IMR-90 (cell line): ENCODE results near the gene ARHGEF12. TPM values are rescaled to one million over a fixed set of nuclear protein-coding genes. Genes with fewer than 3 reads are reported as not detected.
A peak's percentile ranks its signal among the peaks of the same experiment; 100 is the strongest.

Experiments used
- ATAC-seq: fragments of 200-7000 bp; cut with Tn5 transposase; 2 replicates; pipeline ENCODE4 v1.9.1; 2020; ENCODE audit warnings: low read depth, mild to moderate bottlenecking, moderate library complexity
- BruUV-seq: library from RNA; stranded (reverse); fragments of 400-500 nt; replicated peaks from 2 replicates; lab custom pipeline; 2021; lab: Mats Ljungman, UMichigan
- CTCF ChIA-PET: fragments of 300-600 bp; formaldehyde crosslinking; extraction: SDS; loops from one replicate; lab custom pipeline; 2021; ENCODE audit warnings: antibody characterized with exemption; lab: Yijun Ruan, JAX
- POLR2A ChIA-PET: fragments of 300-600 bp; sonication (Branson Sonifier 250); formaldehyde crosslinking; loops from one replicate; lab custom pipeline; 2022; ENCODE audit warnings: antibody characterized with exemption; ENCODE audit not compliant: unreplicated experiment; lab: Charles Lee
- DNase-seq: peaks from one replicate; pipeline ENCODE4 v3.0.0; 2013
- H2AFZ ChIP-seq: replicated peaks from 2 replicates; pipeline ENCODE3; 2013; ENCODE audit warnings: low read length, mild to moderate bottlenecking; ENCODE audit not compliant: poor library complexity
- H2AK5ac ChIP-seq: 2 replicates; pipeline ENCODE4 v1.6.1; 2013; ENCODE audit warnings: low read depth, low read length, inconsistent platforms
- H2AK9ac ChIP-seq: replicated peaks from 2 replicates; pipeline ENCODE3; 2013; ENCODE audit warnings: mild to moderate bottlenecking, low read depth, low read length, moderate library complexity; ENCODE audit not compliant: poor library complexity
- H2BK120ac ChIP-seq: 2 replicates; pipeline ENCODE4 v1.6.1; 2013; ENCODE audit warnings: low read depth, low read length, inconsistent platforms
- H2BK15ac ChIP-seq: 3 replicates; pipeline ENCODE4 v1.6.1; 2013; ENCODE audit warnings: low read depth, low read length, inconsistent platforms
- H2BK20ac ChIP-seq: 2 replicates; pipeline ENCODE4 v1.6.1; 2013; ENCODE audit warnings: low read depth, mild to moderate bottlenecking, inconsistent platforms, low read length, moderate library complexity
- H2BK5ac ChIP-seq: 2 replicates; pipeline ENCODE4 v1.6.1; 2013; ENCODE audit warnings: mild to moderate bottlenecking, low read depth, low read length, inconsistent platforms; ENCODE audit not compliant: poor library complexity, severe bottlenecking
- H3K14ac ChIP-seq: replicated peaks from 2 replicates; pipeline ENCODE4 v1.6.1; 2013; ENCODE audit warnings: low read depth, low read length, inconsistent platforms
- H3K18ac ChIP-seq: 2 replicates; pipeline ENCODE4 v1.6.1; 2013; ENCODE audit warnings: low read depth, low read length, control low read depth
- H3K23ac ChIP-seq: 2 replicates; pipeline ENCODE4 v1.6.1; 2013; ENCODE audit warnings: low read depth, low read length, inconsistent platforms
- H3K27ac ChIP-seq: 2 replicates; pipeline ENCODE4 v1.5.1; 2013; ENCODE audit warnings: mild to moderate bottlenecking, control low read depth, low read length; ENCODE audit not compliant: insufficient read depth
- H3K27me3 ChIP-seq: 2 replicates; pipeline ENCODE4 v1.6.1; 2013; ENCODE audit warnings: low read length; ENCODE audit not compliant: control insufficient read depth, insufficient read depth
- H3K36me3 ChIP-seq: 2 replicates; pipeline ENCODE4 v1.6.1; 2013; ENCODE audit warnings: low read length, mixed read lengths; ENCODE audit not compliant: control insufficient read depth, insufficient read depth
- H3K4ac ChIP-seq: 2 replicates; pipeline ENCODE4 v1.6.1; 2013; ENCODE audit warnings: low read depth, low read length, inconsistent platforms
- H3K4me1 ChIP-seq: 2 replicates; pipeline ENCODE4 v1.6.1; 2013; ENCODE audit warnings: low read length, mixed read lengths; ENCODE audit not compliant: control insufficient read depth, insufficient read depth
- H3K4me2 ChIP-seq: 2 replicates; pipeline ENCODE4 v1.6.1; 2013; ENCODE audit warnings: low read depth, mild to moderate bottlenecking, control low read depth, low read length, moderate library complexity
- H3K4me3 ChIP-seq: 2 replicates; pipeline ENCODE4 v1.5.1; 2013; ENCODE audit warnings: low read depth, mild to moderate bottlenecking, control low read depth, low read length, moderate library complexity; ENCODE audit not compliant: insufficient read depth
- H3K56ac ChIP-seq: 2 replicates; pipeline ENCODE4 v1.6.1; 2013; ENCODE audit warnings: low read length, inconsistent platforms; ENCODE audit not compliant: insufficient read depth; ENCODE audit errors: extremely low read depth
- H3K79me1 ChIP-seq, 2 experiments: 2 replicates each; pipeline ENCODE4 v1.6.1; 2013; ENCODE audit warnings: low read length in 2 of 2, inconsistent platforms in 1 of 2, low read depth in 1 of 2
- H3K9ac ChIP-seq: 2 replicates; pipeline ENCODE4 v1.6.1; 2013; ENCODE audit warnings: low read depth, low read length, control low read depth
- H3K9me1 ChIP-seq: 2 replicates; pipeline ENCODE4 v1.6.1; 2013; ENCODE audit warnings: low read length, inconsistent platforms; ENCODE audit not compliant: insufficient read depth
- H3K9me3 ChIP-seq: 2 replicates; pipeline ENCODE4 v1.6.1; 2013; ENCODE audit warnings: low read length; ENCODE audit not compliant: control insufficient read depth, insufficient read depth
- H4K20me1 ChIP-seq: 2 replicates; pipeline ENCODE4 v1.6.1; 2013; ENCODE audit warnings: low read length, inconsistent platforms; ENCODE audit not compliant: insufficient read depth
- H4K5ac ChIP-seq: 2 replicates; pipeline ENCODE4 v1.6.1; 2013; ENCODE audit warnings: mild to moderate bottlenecking, low read depth, low read length, control low read depth
- H4K8ac ChIP-seq, 2 experiments: 2 replicates each; pipeline ENCODE4 v1.6.1; 2013; ENCODE audit warnings: low read depth in 2 of 2, low read length in 2 of 2, control low read depth in 1 of 2, inconsistent platforms in 1 of 2
- H4K91ac ChIP-seq: 2 replicates; pipeline ENCODE4 v1.6.1; 2013; ENCODE audit warnings: low read depth, low read length, inconsistent platforms; ENCODE audit not compliant: insufficient read depth
- MAFK ChIP-seq: IDR thresholded peaks from 2 replicates; pipeline ENCODE4 v1.6.1; 2012; ENCODE audit warnings: low read depth, low read length, improper control_type of control experiment
- dilution Hi-C: fragments of 300-500 bp; cut with HindIII; formaldehyde crosslinking; loops from one replicate; pipeline ENCODE4 v1.14.3; 2018; ENCODE audit warnings: low sequenced_read_pairs; ENCODE audit not compliant: unreplicated experiment
- in situ Hi-C: fragments of 300-500 bp; cut with MboI; formaldehyde crosslinking; loops from 3 replicates; pipeline ENCODE4 v1.14.3; 2019; ENCODE audit warnings: low sequenced_read_pairs, inconsistent platforms, mixed read lengths
- intact Hi-C: fragments of 100-400 bp; cut with micrococcal nuclease; formaldehyde crosslinking; loops from 2 replicates; pipeline ENCODE4 v1.10.0; 2022
- polyA plus RNA-seq, 3 experiments: library from polyadenylated mRNA; depleted of rRNA; stranded (reverse); fragments of >200 nt; gene quantifications; 2 replicates each; pipeline ENCODE4 v1.2.3, GENCODE V29; 2012; ENCODE audit warnings: low replicate concordance in 1 of 3
- total RNA-seq: library from RNA; depleted of rRNA; stranded (reverse); fragments of >200 nt; gene quantifications from 2 replicates; pipeline ENCODE4 v1.2.3, GENCODE V29; 2012

ARHGEF12 gene
- total and polyA plus RNA-seq, 2 of the 4 experiments (the other 2 are of a cell fraction), result 25.5 to 115 TPM

DNA sequence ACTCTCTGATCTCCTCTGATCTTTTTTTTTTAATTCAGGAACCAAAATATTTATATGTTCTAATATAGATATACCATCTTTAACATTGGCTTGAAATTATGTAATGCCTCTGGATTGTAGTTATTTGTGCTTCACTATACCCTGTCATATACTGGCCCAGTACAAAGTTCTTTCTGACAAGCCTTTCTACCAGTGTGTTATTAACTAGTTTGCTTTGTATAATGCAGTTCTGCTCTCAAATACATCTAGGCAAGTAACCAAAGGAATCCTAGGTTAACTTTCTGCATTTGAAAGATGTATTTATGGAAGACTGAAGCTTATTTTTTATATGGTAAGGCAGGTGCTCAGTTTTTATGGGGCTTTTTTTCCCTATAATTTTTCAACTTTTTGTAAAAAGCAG is 36.1 kb downstream of the ARHGEF12 start:
- no TSS peak for BruUV-seq
- H3K4me3 ChIP-seq, result no peak overlapping the region
- ChIA-PET CTCF (interaction anchor here (0.6 kb wide), 1 partner anchor 55 kb away, joined by 3 read pairs; no protein-coding TSS in a partner anchor), POLR2A (no interaction called here)
- no peaks in the 10 kb centered on the region for H3K36me3 ChIP-seq
- H2BK5ac ChIP-seq, result no peak overlapping the region
- no peak for TF ChIP-seq MAFK
- no peak overlapping the region for H2BK120ac ChIP-seq
- intact Hi-C loops (loop anchor here (1.0 kb wide), 1 partner anchor 8 kb away; no protein-coding TSS in a partner anchor), in situ Hi-C loops (no loop called here), dilution Hi-C loops (no loop called here)
- no peak overlapping the region for H2AK9ac ChIP-seq
- no peak overlapping the region for H2BK15ac ChIP-seq
- H4K91ac ChIP-seq, result no peak overlapping the region
- H2AFZ ChIP-seq, result no peak overlapping the region
- H4K20me1 ChIP-seq, result peaks cover 75% of the 10 kb centered on the region
- peaks cover 2% of the 10 kb centered on the region; the same call in 1 of the 2 replicates for H3K4me1 ChIP-seq
- no peak overlapping the region for H2BK20ac ChIP-seq
- no peak for DNase-seq
- H3K4ac ChIP-seq, result no peak overlapping the region
- no peak overlapping the region for H3K27ac ChIP-seq
- no peaks in the 10 kb centered on the region for H3K27me3 ChIP-seq
- H3K23ac ChIP-seq, result no peak overlapping the region
- no peak overlapping the region for H3K4me2 ChIP-seq
- H3K14ac ChIP-seq, result no peak overlapping the region
- H3K56ac ChIP-seq, result no peak overlapping the region
- H3K9me1 ChIP-seq, result no peaks in the 10 kb centered on the region
- H2AK5ac ChIP-seq, result no peak overlapping the region
- no peaks in the 10 kb centered on the region for H3K9me3 ChIP-seq
- H4K5ac ChIP-seq, result no peak overlapping the region
- no peak overlapping the region for H3K18ac ChIP-seq
- peak; percentile 66 for ATAC-seq
- no peak overlapping the region for H3K9ac ChIP-seq
- peaks cover 0 to 47% of the 10 kb centered on the region in 2 experiments; a peak in 3 of 4 replicates for H3K79me1 ChIP-seq
- H4K8ac ChIP-seq, result no peak overlapping the region
